NCI-H1694 (cell line): Measurements from ENCODE around the gene RARS2.

Source experiments
- DNase-seq: peaks from one replicate; lab custom pipeline; 2025; lab: John Stamatoyannopoulos, UW

RARS2 gene

GRCh38 chr6:87573307-87574024, 16.3 kb downstream of the RARS2 start:
- DNase-seq: no peak

GRCh38 chr6:87572883-87573282, 16.9 kb downstream of the RARS2 start:
- no peak for DNase-seq

GRCh38 chr6:87572021-87572420, 17.8 kb downstream of the RARS2 start:
- no peak for DNase-seq

GRCh38 chr6:87561017-87561416, 28.8 kb downstream of the RARS2 start:
- DNase-seq: no peak

GRCh38 chr6:87558446-87558845, 31.3 kb downstream of the RARS2 start:
- no peak for DNase-seq

- DNase-seq: no peak
These were observed 34.3 kb downstream of the RARS2 start for GRCh38 chr6:87555506-87555905.

GRCh38 chr6:87553159-87553765, 36.5 kb downstream of the RARS2 start:
- no peak for DNase-seq

- DNase-seq: no peak
These were observed 38.0 kb downstream of the RARS2 start for GRCh38 chr6:87551799-87552198.

- DNase-seq: no peak
These were observed 45.4 kb downstream of the RARS2 start for GRCh38 chr6:87544474-87544735.

GRCh38 chr6:87543696-87544473, 45.9 kb downstream of the RARS2 start:
- no peak for DNase-seq

GRCh38 chr6:87541744-87542143, 48.0 kb downstream of the RARS2 start:
- DNase-seq: no peak

GRCh38 chr6:87541041-87541440, 48.7 kb downstream of the RARS2 start:
- no peak for DNase-seq

- DNase-seq: no peak
These were observed 49.2 kb downstream of the RARS2 start for GRCh38 chr6:87540539-87540938.

GRCh38 chr6:87539554-87539953, 50.2 kb downstream of the RARS2 start:
- no peak for DNase-seq

GRCh38 chr6:87538510-87539260, 51.1 kb downstream of the RARS2 start:
- no peak for DNase-seq

GRCh38 chr6:87534377-87535047, 55.3 kb downstream of the RARS2 start:
- no peak for DNase-seq

GRCh38 chr6:87529221-87529620, 60.6 kb downstream of the RARS2 start:
- no peak for DNase-seq

- DNase-seq: no peak
These were observed 67.1 kb downstream of the RARS2 start for GRCh38 chr6:87522686-87523085.

GRCh38 chr6:87518453-87518852, 71.3 kb downstream of the RARS2 start:
- no peak for DNase-seq

GRCh38 chr6:87514831-87515230, 75.0 kb downstream of the RARS2 start:
- DNase-seq: no peak

- no peak for DNase-seq
These were observed 85.3 kb downstream of the RARS2 start for GRCh38 chr6:87504441-87504840.
